GM21723 (cell line): Measurements from ENCODE around the gene RNF135.
"Not testable (repeated sequence)": the region's sequence is repeated elsewhere in the genome, so short reads cannot be mapped to it uniquely, and the experiment has no call there.

Source experiments
- ATAC-seq: cut with Tn5 transposase; IDR thresholded peaks from one replicate; pipeline ENCODE4 v1.9.1; 2021; ENCODE audit warnings: mild to moderate bottlenecking, moderate library complexity; ENCODE audit not compliant: unreplicated experiment

The RNF135 gene

GRCh38 chr17:30997842-30998241, 27.0 kb downstream of the RNF135 start:
- no peak for ATAC-seq

- ATAC-seq: no peak
Observed at GRCh38 chr17:31002047-31002446, 31.2 kb downstream of the RNF135 start.

- no peak for ATAC-seq
Observed at GRCh38 chr17:31003225-31003866, 32.5 kb downstream of the RNF135 start.

GRCh38 chr17:31004160-31004559, 33.3 kb downstream of the RNF135 start:
- ATAC-seq: no peak

- no peak for ATAC-seq
Observed at GRCh38 chr17:31007695-31008373, 37.0 kb downstream of the RNF135 start.

- peak; percentile 60 for ATAC-seq
Observed at GRCh38 chr17:31008374-31009041, 37.7 kb downstream of the RNF135 start.

- peak; percentile 30 for ATAC-seq
Observed at GRCh38 chr17:31009042-31009702, 38.3 kb downstream of the RNF135 start.

- not testable (repeated sequence) for ATAC-seq
Observed at GRCh38 chr17:31010014-31010413, 39.2 kb downstream of the RNF135 start.

GRCh38 chr17:31013844-31014243, 43.0 kb downstream of the RNF135 start:
- no peak for ATAC-seq

- no peak for ATAC-seq
Observed at GRCh38 chr17:31015639-31016038, 44.8 kb downstream of the RNF135 start.

GRCh38 chr17:31019004-31019403, 48.2 kb downstream of the RNF135 start:
- ATAC-seq: no peak

GRCh38 chr17:31023171-31023570, 52.3 kb downstream of the RNF135 start:
- not testable (repeated sequence) for ATAC-seq

GRCh38 chr17:31031841-31032240, 61.0 kb downstream of the RNF135 start:
- ATAC-seq: no peak

- not testable (repeated sequence) for ATAC-seq
Observed at GRCh38 chr17:31035611-31036010, 64.8 kb downstream of the RNF135 start.

- ATAC-seq: not testable (repeated sequence)
Observed at GRCh38 chr17:31040837-31041236, 70.0 kb downstream of the RNF135 start.

GRCh38 chr17:31042378-31042777, 71.5 kb downstream of the RNF135 start:
- not testable (repeated sequence) for ATAC-seq

- not testable (repeated sequence) for ATAC-seq
Observed at GRCh38 chr17:31046856-31047425, 76.1 kb downstream of the RNF135 start.

- ATAC-seq: no peak
Observed at GRCh38 chr17:31048142-31048541, 77.3 kb downstream of the RNF135 start.

- ATAC-seq: no peak
Observed at GRCh38 chr17:31048780-31049179, 77.9 kb downstream of the RNF135 start.
